Fibroblast of pulmonary artery (primary cell): Measurements from ENCODE around the gene FAAP20.

ENCODE experiments used
- DNase-seq: peaks from one replicate; pipeline ENCODE4 v3.0.0-alpha.2; 2010; ENCODE audit warnings: low read depth
- H3K4me3 ChIP-seq: replicated peaks from 2 replicates; pipeline ENCODE4 v1.5.1; 2011; ENCODE audit warnings: low read depth, mild to moderate bottlenecking, control low read depth, low read length, moderate library complexity
- TF ChIP-seq, protein P1 (sequence below): IDR thresholded peaks from 2 replicates; pipeline ENCODE4 v1.5.1; 2011; ENCODE audit warnings: mild to moderate bottlenecking, control low read depth, low read length, inconsistent platforms; ENCODE audit errors: missing control alignments

Gene FAAP20

DNA sequence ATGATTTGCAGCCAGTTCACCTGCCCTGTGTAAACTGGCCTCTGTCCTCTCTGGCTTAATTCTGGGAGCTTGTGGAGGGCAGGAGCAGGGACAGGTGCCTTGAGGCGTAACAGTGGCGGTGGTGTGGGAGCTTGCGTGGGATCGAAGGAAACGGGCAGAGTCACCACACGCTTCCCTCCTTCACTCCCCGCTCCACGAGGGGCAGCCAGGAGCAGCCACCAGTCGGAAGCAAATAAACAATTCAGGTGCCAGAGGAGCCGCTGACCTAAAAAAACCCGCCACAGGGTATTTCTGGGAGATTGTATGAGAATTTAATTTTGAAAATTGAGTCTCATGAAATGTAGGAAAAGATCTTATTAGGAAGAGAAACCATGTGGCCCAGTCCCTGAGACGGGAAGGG, 26.0 kb downstream of the FAAP20 start:
- H3K4me3 ChIP-seq, result no peak overlapping the region
- DNase-seq, result no peak
- TF ChIP-seq, protein P1, sequence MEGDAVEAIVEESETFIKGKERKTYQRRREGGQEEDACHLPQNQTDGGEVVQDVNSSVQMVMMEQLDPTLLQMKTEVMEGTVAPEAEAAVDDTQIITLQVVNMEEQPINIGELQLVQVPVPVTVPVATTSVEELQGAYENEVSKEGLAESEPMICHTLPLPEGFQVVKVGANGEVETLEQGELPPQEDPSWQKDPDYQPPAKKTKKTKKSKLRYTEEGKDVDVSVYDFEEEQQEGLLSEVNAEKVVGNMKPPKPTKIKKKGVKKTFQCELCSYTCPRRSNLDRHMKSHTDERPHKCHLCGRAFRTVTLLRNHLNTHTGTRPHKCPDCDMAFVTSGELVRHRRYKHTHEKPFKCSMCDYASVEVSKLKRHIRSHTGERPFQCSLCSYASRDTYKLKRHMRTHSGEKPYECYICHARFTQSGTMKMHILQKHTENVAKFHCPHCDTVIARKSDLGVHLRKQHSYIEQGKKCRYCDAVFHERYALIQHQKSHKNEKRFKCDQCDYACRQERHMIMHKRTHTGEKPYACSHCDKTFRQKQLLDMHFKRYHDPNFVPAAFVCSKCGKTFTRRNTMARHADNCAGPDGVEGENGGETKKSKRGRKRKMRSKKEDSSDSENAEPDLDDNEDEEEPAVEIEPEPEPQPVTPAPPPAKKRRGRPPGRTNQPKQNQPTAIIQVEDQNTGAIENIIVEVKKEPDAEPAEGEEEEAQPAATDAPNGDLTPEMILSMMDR, result no peak

DNA sequence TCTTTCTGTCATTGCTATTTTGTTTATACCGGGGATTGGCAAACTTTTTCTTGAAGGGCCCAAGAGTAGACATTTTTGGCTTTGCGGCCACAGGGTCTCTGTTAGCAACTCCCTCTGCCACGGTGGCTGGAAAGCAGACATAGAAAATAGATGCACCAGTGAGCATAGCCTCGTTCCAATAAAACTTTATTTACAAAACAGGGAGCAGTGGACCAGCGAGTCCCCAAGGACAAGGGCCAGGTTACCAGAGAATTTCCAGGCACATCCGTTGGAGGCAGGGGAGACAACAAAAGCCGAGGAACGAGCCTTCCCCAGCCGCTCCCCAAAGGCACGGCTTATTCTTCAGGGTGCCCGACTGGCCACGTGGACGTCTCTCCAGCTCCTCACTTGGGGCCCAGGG, 26.5 kb downstream of the FAAP20 start:
- no peak overlapping the region for H3K4me3 ChIP-seq
- no peak for DNase-seq
- TF ChIP-seq, protein P1, result no peak

DNA sequence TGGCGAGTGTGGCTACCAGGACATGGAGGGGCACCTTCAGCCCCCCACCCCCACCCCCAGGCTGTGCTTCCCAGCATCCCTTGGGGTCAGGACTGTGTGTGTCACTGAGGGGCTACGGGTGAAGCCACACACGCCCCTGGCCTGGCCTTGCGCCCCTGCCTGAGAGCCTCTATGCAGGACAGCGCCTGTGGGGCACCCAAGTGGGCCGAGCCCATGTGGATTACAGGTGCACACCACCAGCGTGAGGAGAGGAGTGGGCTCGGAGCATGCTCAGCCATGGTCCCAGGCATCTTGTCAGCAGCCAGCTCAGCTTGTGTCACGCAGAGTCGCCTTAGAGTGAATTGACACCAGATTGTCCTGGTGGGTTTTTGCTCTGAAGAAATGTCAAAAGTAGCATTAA, 27.9 kb downstream of the FAAP20 start:
- H3K4me3 ChIP-seq, result no peak overlapping the region
- TF ChIP-seq, protein P1, result no peak
- no peak for DNase-seq

DNA sequence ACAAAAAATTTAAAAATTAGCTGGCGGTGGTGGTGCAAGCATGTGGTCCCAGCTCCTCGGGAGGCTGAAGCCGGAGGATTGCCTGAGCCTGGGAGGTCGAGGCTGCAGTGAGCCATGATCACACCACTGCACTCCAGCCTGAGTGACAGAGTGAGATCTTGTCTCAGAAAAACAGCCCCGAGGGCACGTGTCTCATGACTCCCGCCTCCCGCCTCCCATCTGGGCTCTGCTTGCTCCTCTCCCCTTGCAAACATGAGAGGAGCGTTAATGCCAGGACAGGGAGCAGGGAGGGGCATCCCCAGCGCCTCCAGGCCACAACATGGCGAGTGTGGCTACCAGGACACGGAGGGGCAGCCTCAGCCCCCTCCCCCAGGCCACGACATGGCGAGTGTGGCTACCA, 28.3 kb downstream of the FAAP20 start:
- H3K4me3 ChIP-seq, result no peak overlapping the region
- TF ChIP-seq, protein P1, result no peak
- no peak for DNase-seq

DNA sequence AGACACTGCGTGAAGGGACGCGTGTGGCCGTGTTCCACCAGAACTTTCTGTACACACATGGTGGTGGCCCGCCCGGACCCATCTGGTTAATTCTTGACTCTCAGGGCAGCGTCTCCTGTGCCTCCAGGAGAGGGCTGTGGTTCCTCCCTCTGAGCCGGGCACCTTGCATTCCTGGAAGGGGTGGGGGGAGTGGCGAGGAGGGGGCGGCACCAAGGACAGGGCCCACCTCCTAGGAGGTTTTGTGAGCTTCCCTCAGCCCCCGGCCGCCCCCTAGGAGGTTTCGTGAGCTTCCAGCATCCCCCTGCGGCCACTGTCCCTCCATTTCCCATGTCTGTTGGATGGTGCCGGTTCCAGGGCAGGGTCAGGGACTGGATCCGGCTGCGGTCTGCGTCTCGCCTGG, 28.9 kb downstream of the FAAP20 start:
- no peak overlapping the region for H3K4me3 ChIP-seq
- TF ChIP-seq, protein P1, result no peak
- DNase-seq, result no peak

DNA sequence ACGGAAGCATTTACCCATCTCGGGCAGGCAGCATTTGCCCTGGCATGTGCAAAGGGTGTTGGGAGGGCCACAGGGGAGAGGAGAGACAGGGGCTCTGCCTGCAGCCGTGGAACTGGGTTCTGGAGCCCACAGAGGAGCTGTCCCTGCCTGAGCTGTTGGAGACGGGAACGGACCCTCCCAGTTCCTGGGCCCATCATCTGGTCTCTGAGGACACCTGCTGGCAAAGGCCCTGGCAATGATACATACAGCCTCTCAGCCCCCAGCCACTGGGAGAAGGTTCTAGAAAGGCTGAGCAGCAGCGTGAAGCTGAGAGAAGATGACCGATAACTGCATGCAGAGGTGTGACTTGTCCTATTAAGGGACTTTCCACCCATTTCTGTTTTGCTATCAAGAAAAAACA, 31.4 kb downstream of the FAAP20 start:
- TF ChIP-seq, protein P1, result no peak
- no peak for DNase-seq
- H3K4me3 ChIP-seq, result no peak overlapping the region

DNA sequence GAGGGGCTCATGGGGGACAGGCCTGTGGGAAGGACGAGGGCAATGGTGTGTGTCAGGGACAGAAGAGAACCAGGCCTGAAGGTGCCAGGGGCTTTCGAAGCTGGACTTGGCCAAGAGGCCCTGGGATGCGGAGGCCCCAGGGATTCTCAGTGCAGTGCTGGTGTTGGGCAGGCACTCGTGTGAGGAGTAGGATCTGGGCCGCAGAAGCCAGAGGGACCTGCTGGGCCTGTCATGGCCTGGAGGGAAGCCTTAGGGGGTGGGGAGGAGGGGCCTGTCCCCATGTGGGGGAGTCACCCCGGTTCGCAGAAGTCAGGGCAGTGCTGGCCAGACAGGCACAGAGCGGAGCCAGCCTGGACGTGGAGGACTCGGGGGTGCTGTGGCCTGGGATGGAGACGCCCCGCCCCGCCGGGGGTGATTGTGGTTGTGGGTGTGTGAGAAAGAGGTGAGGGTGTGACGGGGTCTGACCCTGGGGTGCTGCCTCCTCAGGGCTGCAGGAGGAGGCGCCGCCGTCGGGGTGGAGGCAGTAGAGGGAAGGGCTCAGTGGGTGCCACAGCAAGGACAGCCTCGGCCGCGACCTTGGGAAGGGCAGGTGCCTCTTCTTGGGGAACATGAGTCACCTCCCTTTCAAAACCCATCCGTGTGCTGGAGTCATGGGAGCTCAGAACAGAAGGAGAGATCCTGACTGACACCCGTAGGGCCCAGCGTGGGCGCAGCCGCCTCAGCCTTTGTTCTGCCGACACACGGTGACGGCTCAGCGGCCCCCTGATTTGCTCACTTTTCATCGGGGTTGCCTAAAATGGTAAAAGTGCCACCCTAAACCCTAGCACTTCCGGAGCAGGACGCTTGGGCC, 33.9 kb downstream of the FAAP20 start:
- no peak overlapping the region for H3K4me3 ChIP-seq
- TF ChIP-seq, protein P1, result no peak

More for the DNA sequence above, 33.9 kb downstream of the FAAP20 start:
- no peak for DNase-seq
